Esophagus muscularis mucosa (tissue), 4 donors: ENCODE measurements around the gene KTN1. TPM values are rescaled to one million over a fixed set of nuclear protein-coding genes. Genes with fewer than 3 reads are reported as not detected.

ENCODE experiments used
- DNase-seq: peaks from one replicate; pipeline ENCODE4 v3.0.0-alpha.2; 2017; ENCODE audit errors: extremely low spot score
- H3K27ac ChIP-seq, 4 donors: fragments of 200-600 bp; sonication (generic); replicated peaks in 1 of 4; 1 replicate in 3 of 4; 2 replicates in 1 of 4; pipeline ENCODE4 v1.5.1; 2016 to 2019; ENCODE audit warnings: mild to moderate bottlenecking in 1 of 4
- H3K27me3 ChIP-seq, 4 donors: fragments of 200-600 bp; sonication (generic); one replicate each; pipeline versions ENCODE4 v1.5.1 to v1.6.0; 2016 to 2019
- H3K36me3 ChIP-seq, 4 donors: fragments of 200-600 bp; sonication (generic); one replicate each; pipeline ENCODE4 v1.5.1; 2016 to 2019
- H3K4me1 ChIP-seq, 4 donors: fragments of 200-600 bp; sonication (generic); one replicate each; pipeline ENCODE4 v1.5.1; 2016 to 2019
- H3K4me3 ChIP-seq, 4 donors: fragments of 200-600 bp; sonication (generic); 1 replicate in 2 of 4; 2 replicates in 2 of 4; pipeline ENCODE4 v1.5.1; 2016 to 2019; ENCODE audit warnings: mild to moderate bottlenecking in 4 of 4, moderate library complexity in 1 of 4
- H3K9me3 ChIP-seq, 4 donors: fragments of 200-600 bp; sonication (generic); 1 replicate in 3 of 4; 2 replicates in 1 of 4; pipeline ENCODE4 v1.5.1; 2016 to 2019
- EP300 ChIP-seq: sonication (generic); formaldehyde crosslinking; IDR thresholded peaks from one replicate; pipeline ENCODE4 v1.6.1; 2017; ENCODE audit warnings: antibody characterized with exemption
- POLR2A ChIP-seq: fragments of 450-650 bp; IDR thresholded peaks from one replicate; pipeline ENCODE4 v1.6.1; 2017; ENCODE audit warnings: antibody characterized with exemption, moderate library complexity, mild to moderate bottlenecking, low read depth
- POLR2AphosphoS5 ChIP-seq, 2 donors: sonication (generic); formaldehyde crosslinking; IDR thresholded peaks; one replicate each; pipeline ENCODE4 v1.6.1; 2017; ENCODE audit warnings: antibody characterized with exemption in 2 of 2
- WGBS: methylation state at CpG from one replicate; pipeline ENCODE4 v1.1.5; 2018; 5-methylcytosine and 5-hydroxymethylcytosine counted together
- intact Hi-C: fragments of 100-400 bp; cut with DNase I; formaldehyde crosslinking; loops from one replicate; pipeline ENCODE4 v1.15.1; 2023
- total RNA-seq, 4 donors: library from RNA; depleted of rRNA; stranded (reverse); fragments of >200 nt; gene quantifications; one replicate each; pipeline versions ENCODE4 v1.1.0 to v1.2.1, GENCODE V29; 2016
- TF ChIP-seq, protein P1 (sequence below), 3 experiments: fragments of 200-600 bp in 2 of 3; fragments of 450-650 bp in 1 of 3; sonication (generic) in 2 of 3; IDR thresholded peaks; one replicate each; pipeline ENCODE4 v1.5.1; 2017 to 2019; ENCODE audit warnings: antibody characterized with exemption in 3 of 3, mild to moderate bottlenecking in 2 of 3, moderate library complexity in 1 of 3

Gene KTN1
- total RNA-seq, 4 donors from 2014 or later: 137 to 151 (median 146) TPM

DNA sequence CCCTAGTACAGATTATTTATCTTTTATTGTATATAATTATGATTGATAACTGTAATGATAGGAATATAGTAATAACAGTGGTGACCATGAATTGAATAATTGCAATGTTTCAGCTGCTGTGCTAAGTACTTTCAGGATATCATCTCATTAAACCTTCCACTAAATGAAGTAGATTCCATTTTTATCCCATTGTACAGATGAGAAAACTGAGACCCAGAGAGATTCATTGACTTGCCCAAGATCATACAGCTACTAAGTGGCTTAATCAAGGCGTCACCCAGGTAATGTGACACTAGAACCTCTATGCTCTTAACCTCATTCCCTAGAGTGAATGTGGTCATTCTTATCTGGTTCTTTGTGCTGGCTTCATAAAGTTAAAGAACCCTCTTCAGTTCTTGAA, 124.6 kb downstream of the KTN1 start:
- no peaks in the 10 kb centered on the region for H3K27me3 ChIP-seq
- intact Hi-C loops: loop anchor here (5.0 kb wide), 2 partner anchors 638 to 768 kb away; no protein-coding TSS in a partner anchor
- TF ChIP-seq, protein P1, sequence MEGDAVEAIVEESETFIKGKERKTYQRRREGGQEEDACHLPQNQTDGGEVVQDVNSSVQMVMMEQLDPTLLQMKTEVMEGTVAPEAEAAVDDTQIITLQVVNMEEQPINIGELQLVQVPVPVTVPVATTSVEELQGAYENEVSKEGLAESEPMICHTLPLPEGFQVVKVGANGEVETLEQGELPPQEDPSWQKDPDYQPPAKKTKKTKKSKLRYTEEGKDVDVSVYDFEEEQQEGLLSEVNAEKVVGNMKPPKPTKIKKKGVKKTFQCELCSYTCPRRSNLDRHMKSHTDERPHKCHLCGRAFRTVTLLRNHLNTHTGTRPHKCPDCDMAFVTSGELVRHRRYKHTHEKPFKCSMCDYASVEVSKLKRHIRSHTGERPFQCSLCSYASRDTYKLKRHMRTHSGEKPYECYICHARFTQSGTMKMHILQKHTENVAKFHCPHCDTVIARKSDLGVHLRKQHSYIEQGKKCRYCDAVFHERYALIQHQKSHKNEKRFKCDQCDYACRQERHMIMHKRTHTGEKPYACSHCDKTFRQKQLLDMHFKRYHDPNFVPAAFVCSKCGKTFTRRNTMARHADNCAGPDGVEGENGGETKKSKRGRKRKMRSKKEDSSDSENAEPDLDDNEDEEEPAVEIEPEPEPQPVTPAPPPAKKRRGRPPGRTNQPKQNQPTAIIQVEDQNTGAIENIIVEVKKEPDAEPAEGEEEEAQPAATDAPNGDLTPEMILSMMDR (IDR thresholded peaks at IDR 0.05): no peak
- TF ChIP-seq EP300 (no peak), POLR2A (no peak), POLR2AphosphoS5 (IDR thresholded peaks at IDR 0.05) (no peak)
- H3K27ac ChIP-seq: no peak overlapping the region
- H3K4me1 ChIP-seq: peaks cover 0 to 8% (median 4%) of the 10 kb centered on the region in 4 donors
- H3K9me3 ChIP-seq: no peaks in the 10 kb centered on the region
- 100% methylated on average over 1 of the region's 1 CpG for WGBS
- DNase-seq: no peak
- no peaks in the 10 kb centered on the region for H3K36me3 ChIP-seq
- no peak overlapping the region for H3K4me3 ChIP-seq

DNA sequence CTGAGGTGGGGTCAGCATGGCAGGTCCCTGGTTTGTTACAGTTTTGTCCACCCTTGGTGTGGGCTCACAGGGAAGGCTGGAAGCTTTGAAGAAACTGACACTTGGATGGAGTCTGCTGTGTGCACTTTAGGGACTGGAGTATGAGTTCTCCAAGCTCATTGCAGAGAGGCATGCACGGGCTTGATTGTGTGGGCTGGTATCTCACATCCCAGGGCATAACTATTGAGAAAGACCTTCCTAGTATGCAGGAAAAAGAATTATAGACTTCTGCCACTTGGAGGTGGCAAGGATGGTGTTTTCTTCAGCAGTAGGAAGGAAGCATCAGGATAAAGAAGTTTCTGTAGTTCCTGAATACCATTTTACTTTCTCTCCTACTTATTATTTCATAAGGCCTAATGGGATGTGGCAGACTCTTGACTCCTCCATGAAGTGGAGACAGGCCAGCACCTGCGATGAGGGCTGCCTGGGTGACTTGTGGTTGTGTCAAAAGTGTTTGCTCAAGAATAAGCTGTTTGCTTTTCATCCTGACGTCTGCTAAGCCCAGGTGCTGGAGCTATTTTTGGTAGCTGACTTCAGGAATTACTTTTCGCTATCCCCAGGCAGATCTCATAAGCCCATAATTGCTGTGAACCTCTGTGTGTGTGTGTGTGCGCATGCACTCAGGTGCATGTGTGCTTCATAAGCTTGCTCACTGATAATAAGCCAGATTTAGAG, 125.8 kb downstream of the KTN1 start:
- 79% methylated on average over 5 of the region's 5 CpGs for WGBS
- TF ChIP-seq EP300 (no peak), POLR2A (no peak)
- TF ChIP-seq, protein P1 (IDR thresholded peaks at IDR 0.05): no peak
- peak; percentile 83 for DNase-seq
- H3K36me3 ChIP-seq: no peaks in the 10 kb centered on the region
- H3K27ac ChIP-seq: no peak overlapping the region
- intact Hi-C loops: loop anchor here (5.0 kb wide), 2 partner anchors 636 to 766 kb away; no protein-coding TSS in a partner anchor
- H3K4me3 ChIP-seq: no peak overlapping the region
- H3K9me3 ChIP-seq: no peaks in the 10 kb centered on the region
- H3K4me1 ChIP-seq: peaks cover 0 to 13% (median 8%) of the 10 kb centered on the region in 4 donors
- no peaks in the 10 kb centered on the region for H3K27me3 ChIP-seq

DNA sequence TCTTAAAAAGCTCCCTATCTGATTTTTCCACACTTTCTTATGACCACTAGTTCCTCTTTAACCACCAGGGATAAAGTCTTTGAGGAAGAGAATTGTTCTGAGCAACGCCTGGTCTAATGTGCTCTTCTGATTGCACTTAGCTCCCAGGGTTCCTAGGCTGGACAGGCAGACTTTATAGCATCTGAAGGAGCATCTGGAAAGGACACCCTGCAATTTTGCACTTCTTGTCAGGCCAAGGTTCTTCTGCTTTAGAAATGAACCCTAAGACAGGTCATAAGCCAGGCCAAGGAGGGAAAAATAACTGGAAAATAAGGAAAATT, 126.3 kb downstream of the KTN1 start:
- TF ChIP-seq POLR2AphosphoS5 (IDR thresholded peaks at IDR 0.05) (no peak), EP300 (no peak), POLR2A (no peak)
- TF ChIP-seq, protein P1 (IDR thresholded peaks at IDR 0.05): no peak
- 78% methylated on average over 1 of the region's 1 CpG for WGBS

DNA sequence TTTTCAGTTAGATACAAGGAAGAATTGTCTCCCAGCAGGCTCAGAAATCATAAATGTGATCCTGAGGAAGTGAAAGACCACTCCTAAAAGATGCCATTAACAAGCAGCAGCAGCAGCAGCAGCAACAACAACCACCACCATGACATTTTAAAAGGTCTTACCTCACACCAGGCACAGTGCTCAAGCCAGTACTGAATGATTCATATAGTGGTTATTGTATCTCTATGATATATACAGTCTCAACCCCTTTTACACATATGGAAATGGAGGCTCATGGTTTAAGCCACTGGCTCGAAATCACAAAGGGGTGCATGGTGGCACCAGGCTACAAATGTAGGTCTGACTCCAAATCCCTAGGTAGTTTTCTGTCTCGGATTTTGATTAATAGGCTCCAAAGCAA, 126.9 kb downstream of the KTN1 start:
- H3K27ac ChIP-seq: no peak overlapping the region
- TF ChIP-seq, protein P1 (IDR thresholded peaks at IDR 0.05): no peak
- TF ChIP-seq POLR2AphosphoS5 (IDR thresholded peaks at IDR 0.05) (no peak), POLR2A (no peak), EP300 (no peak)
- H3K9me3 ChIP-seq: no peaks in the 10 kb centered on the region
- no peaks in the 10 kb centered on the region for H3K27me3 ChIP-seq
- WGBS: 56% methylated on average over 2 of the region's 2 CpGs
- intact Hi-C loops: loop anchor here (5.0 kb wide), 2 partner anchors 635 to 765 kb away; no protein-coding TSS in a partner anchor
- DNase-seq: peak; percentile 26
- H3K36me3 ChIP-seq: no peaks in the 10 kb centered on the region
- peaks cover 0 to 18% (median 12%) of the 10 kb centered on the region in 4 donors for H3K4me1 ChIP-seq
- no peak overlapping the region for H3K4me3 ChIP-seq

More for the DNA sequence above, 126.3 kb downstream of the KTN1 start:
- no peak for DNase-seq
- Histone ChIP-seq H3K4me3 (no peak overlapping the region), H3K27ac (no peak overlapping the region), H3K27me3 (no peaks in the 10 kb centered on the region), H3K36me3 (no peaks in the 10 kb centered on the region), H3K9me3 (no peaks in the 10 kb centered on the region), H3K4me1 (peaks cover 0 to 18% (median 12%) of the 10 kb centered on the region in 4 donors)
- intact Hi-C loops: loop anchor here (5.0 kb wide), 2 partner anchors 636 to 766 kb away; no protein-coding TSS in a partner anchor
